Fibroblast of villous mesenchyme (primary cell): ENCODE results near the gene POT1. TPM values are rescaled to one million over a fixed set of nuclear protein-coding genes. Genes with fewer than 3 reads are reported as not detected.
"Not testable (repeated sequence)": the region's sequence is repeated elsewhere in the genome, so short reads cannot be mapped to it uniquely, and the experiment has no call there.

Experiments
- DNase-seq: peaks from one replicate; pipeline ENCODE4 v3.0.0-alpha.2; 2010; ENCODE audit warnings: low read depth
- H3K4me3 ChIP-seq: 2 replicates; pipeline ENCODE4 v1.5.1; 2011; ENCODE audit warnings: low read depth, mild to moderate bottlenecking, low read length
- CTCF ChIP-seq: IDR thresholded peaks from 2 replicates; pipeline ENCODE4 v1.5.1; 2012; ENCODE audit warnings: low read depth, mild to moderate bottlenecking, low read length; ENCODE audit not compliant: insufficient read depth
- total RNA-seq: library from RNA; depleted of rRNA; stranded (reverse); fragments of >200 nt; gene quantifications from 2 replicates; pipeline ENCODE4 v1.2.3, GENCODE V29; 2012

Gene POT1
- total RNA-seq = 27.4 and 36.7 TPM in 2 replicates

GRCh38 chr7:124929467-124930172 lies at the start of gene POT1:
TSS of gene POT1 (minus strand) at chr7:124929825. CDS start at chr7:124897173, 32,652 bp downstream.
- no peak for TF ChIP-seq CTCF

DNA sequence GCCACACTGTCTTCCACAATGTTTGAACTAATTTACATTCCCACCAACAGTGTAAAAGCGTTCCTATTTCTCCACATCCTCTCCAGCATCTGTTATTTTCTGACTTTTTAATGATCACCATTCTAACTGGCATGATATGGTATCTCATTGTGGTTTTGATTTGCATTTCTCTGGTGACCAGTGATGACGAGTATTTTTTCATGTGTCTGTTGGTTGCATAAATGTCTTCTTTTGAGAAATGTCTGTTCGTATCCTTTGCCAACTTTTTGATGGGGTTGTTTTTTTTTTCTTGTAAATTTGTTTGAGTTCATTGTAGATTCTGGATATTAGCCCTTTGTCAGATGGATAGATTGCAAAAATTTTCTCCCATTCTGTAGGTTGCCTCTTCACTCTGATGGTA lies 45.5 kb upstream of the POT1 start:
- DNase-seq = peak; percentile 8
- H3K4me3 ChIP-seq = not testable (repeated sequence)

More at GRCh38 chr7:124929467-124930172, at the start of gene POT1:
- H3K4me3 ChIP-seq = peak within 1 kb of the TSS; percentile 89
- peak; percentile 100 for DNase-seq

- no peak for TF ChIP-seq CTCF
- no peak overlapping the region for H3K4me3 ChIP-seq
Observed at GRCh38 chr7:124965553-124965952, 35.9 kb upstream of the POT1 start.

DNA sequence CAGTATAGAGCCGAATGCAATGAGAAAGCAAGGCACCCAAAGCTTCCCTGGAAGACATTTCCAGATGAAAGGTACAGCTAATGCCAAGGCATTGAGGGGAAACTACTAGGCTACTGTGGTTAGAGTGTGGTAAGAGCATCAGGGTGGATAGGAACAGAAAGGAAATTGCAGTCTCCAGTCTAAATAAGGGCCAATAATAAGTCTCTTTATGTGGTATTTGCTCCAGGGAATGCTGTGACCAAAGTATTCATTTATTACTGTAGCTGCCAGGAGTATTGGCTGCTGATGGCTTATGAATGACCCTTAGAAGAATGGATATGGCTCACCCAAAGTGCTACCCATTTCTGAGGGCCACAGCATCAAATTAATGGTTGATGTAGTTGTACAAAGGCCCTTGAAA lies 30.1 kb upstream of the POT1 start:
- no peak for DNase-seq
- no peak overlapping the region for H3K4me3 ChIP-seq
- TF ChIP-seq CTCF = no peak

More at GRCh38 chr7:124965553-124965952, 35.9 kb upstream of the POT1 start:
- DNase-seq = no peak

- H3K4me3 ChIP-seq, DNase-seq: not testable (repeated sequence)
Observed at GRCh38 chr7:124957952-124958351, 28.3 kb upstream of the POT1 start.

DNA sequence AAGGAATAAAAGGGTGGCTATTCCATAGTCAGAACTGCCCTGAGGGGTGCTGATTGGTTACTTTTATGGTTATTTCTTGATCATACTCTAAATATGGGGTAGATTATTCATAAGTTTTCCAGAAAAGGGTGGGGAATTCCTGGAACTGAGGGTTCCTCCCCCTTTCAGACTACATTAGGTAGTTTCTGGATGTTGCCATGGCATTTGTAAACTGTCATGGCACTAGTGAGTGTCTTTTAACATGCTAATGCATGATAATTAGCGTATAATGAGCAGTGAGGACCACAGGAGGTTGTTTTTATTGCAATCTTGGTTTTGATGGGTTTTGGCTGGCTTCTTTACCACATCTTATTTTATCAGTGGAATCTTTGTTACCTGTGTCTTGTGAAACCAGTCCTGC lies 26.5 kb upstream of the POT1 start:
- no peak overlapping the region for H3K4me3 ChIP-seq
- TF ChIP-seq CTCF = no peak

DNA sequence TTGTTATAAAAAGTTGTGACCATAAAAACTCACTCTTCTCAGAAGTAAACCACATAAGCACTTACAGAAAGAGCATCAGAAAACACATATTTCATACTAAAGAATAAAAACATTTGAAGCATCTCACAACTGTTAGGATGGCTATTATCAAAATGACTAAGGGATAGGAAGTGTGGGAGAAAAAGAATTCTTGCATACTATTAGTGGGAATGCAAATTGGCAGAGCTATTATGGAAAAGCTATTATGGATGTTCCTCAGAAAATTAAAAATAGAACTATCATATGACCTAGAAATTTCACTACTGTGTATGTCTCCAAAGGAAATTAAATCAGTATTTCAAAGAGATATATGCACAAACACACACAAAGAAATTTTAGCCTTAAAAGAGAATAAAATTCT lies 25.2 kb upstream of the POT1 start:
- DNase-seq = no peak
- no peak overlapping the region for H3K4me3 ChIP-seq
- no peak for TF ChIP-seq CTCF

More for the DNA sequence above, 26.5 kb upstream of the POT1 start:
- no peak for DNase-seq

- no peak for DNase-seq
- no peak overlapping the region for H3K4me3 ChIP-seq
- TF ChIP-seq CTCF = no peak
Observed at GRCh38 chr7:124945680-124946079, 16.1 kb upstream of the POT1 start.
